ENCODE measurements around the gene RXRG. TPM values are rescaled to one million over a fixed set of nuclear protein-coding genes. Genes with fewer than 3 reads are reported as not detected.

The RXRG gene
- polyA plus RNA-seq, 1 donor (not counting 4 experiments of a cell fraction or from before 2014, with no cell fraction given), result not detected

DNA sequence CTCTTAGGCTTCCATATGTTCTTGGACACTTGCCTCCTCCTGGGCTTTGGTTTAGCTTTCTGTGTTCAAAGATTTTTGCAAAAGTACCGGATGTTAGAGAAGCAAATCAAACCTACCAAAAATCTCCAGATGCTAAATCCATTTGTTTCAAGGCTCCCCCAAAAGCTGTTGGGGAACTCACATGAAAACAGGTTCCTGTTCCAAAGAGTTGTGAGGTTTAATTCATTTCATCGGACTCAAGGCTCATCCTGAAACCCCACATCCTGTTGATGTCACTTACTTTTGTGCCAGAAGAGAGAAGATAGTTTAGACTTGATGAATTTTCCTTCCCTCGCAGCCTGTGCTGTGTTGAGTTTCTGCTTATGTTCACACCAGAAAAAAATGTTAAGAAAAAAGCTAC, 41.7 kb upstream of the RXRG start:
- Histone ChIP-seq H2AFZ (ENCODE audit: control insufficient read depth, low read length) (no peak overlapping the region), H3K9me3 (ENCODE audit: control insufficient read depth, low read depth, low read length) (no peaks in the 10 kb centered on the region), H3K9me1 (ENCODE audit: control insufficient read depth, extremely low read depth, insufficient read depth, low read length) (no peaks in the 10 kb centered on the region), H4K20me1 (ENCODE audit: control insufficient read depth, extremely low read depth, insufficient read depth, low read length) (peaks cover 2% of the 10 kb centered on the region), H3K4me1 (ENCODE audit: control insufficient read depth, extremely low read depth, insufficient read depth, low read length) (peaks cover 4% of the 10 kb centered on the region), H3K36me3 (ENCODE audit: control insufficient read depth in 2 of 2, extremely low read depth in 1 of 2, insufficient read depth in 2 of 2, low read length in 2 of 2) (no peaks in the 10 kb centered on the region), H3K79me2 (ENCODE audit: control insufficient read depth, insufficient read depth, low read length) (no peaks in the 10 kb centered on the region), H3K4me3 (ENCODE audit: control insufficient read depth in 2 of 3, extremely low read depth in 1 of 3, insufficient read depth in 2 of 3, low read depth in 1 of 3, low read length in 3 of 3) (no peak overlapping the region), H3K27ac (ENCODE audit: control insufficient read depth, insufficient read depth, low read length) (no peak overlapping the region), H3K4me2 (ENCODE audit: control insufficient read depth, extremely low read depth, insufficient read depth, low read depth, low read length) (no peak overlapping the region), H3K9ac (ENCODE audit: control insufficient read depth, extremely low read depth, insufficient read depth, low read length) (no peak overlapping the region), H3K27me3 (ENCODE audit: control insufficient read depth, extremely low read depth, insufficient read depth, low read length) (peaks cover 70% of the 10 kb centered on the region)
- dilution Hi-C loops (cut with MboI; ENCODE audit: extremely low pct_ligation_motif_present, low sequenced_read_pairs), result no loop called here
- DNase-seq (ENCODE audit: low read depth, low spot score) (no peak), FAIRE-seq (no peak)
- TF ChIP-seq, protein P1, sequence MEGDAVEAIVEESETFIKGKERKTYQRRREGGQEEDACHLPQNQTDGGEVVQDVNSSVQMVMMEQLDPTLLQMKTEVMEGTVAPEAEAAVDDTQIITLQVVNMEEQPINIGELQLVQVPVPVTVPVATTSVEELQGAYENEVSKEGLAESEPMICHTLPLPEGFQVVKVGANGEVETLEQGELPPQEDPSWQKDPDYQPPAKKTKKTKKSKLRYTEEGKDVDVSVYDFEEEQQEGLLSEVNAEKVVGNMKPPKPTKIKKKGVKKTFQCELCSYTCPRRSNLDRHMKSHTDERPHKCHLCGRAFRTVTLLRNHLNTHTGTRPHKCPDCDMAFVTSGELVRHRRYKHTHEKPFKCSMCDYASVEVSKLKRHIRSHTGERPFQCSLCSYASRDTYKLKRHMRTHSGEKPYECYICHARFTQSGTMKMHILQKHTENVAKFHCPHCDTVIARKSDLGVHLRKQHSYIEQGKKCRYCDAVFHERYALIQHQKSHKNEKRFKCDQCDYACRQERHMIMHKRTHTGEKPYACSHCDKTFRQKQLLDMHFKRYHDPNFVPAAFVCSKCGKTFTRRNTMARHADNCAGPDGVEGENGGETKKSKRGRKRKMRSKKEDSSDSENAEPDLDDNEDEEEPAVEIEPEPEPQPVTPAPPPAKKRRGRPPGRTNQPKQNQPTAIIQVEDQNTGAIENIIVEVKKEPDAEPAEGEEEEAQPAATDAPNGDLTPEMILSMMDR (optimal IDR thresholded peaks at IDR 0.05 in 1 of 3, IDR thresholded peaks at IDR 0.05 in 1 of 3, conservative IDR thresholded peaks at IDR 0.05 in 1 of 3; ENCODE audit: extremely low read depth in 1 of 3, insufficient read depth in 2 of 3, low read length in 3 of 3), result no peak
- TF ChIP-seq EZH2 (IDR thresholded peaks at IDR 0.05; ENCODE audit: low read length), result no peak

DNA sequence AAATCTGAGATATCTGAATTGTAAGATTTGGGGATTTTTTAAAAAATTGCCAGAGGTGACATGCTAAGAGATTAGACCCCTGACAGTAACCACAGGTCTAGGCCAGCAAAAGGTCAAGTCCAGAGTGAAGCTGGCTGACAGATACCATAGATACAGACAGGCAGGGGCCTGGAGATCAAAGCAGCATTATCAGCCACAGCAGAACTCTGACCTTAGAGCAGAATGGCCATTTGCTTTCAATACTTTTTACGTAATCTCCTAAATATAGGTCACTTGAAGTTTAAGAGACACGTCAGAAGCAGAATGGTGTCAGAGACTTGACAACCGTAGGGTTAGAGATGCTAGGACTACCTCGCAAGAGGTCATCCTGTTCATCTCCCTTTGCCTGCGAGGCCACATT, 40.8 kb upstream of the RXRG start:
- H3K9ac ChIP-seq (ENCODE audit: control insufficient read depth, extremely low read depth, insufficient read depth, low read length), result no peak overlapping the region
- dilution Hi-C loops (cut with MboI; ENCODE audit: extremely low pct_ligation_motif_present, low sequenced_read_pairs), result no loop called here
- H3K36me3 ChIP-seq (ENCODE audit: control insufficient read depth in 2 of 2, extremely low read depth in 1 of 2, insufficient read depth in 2 of 2, low read length in 2 of 2), result no peaks in the 10 kb centered on the region
- TF ChIP-seq, protein P1 (optimal IDR thresholded peaks at IDR 0.05 in 1 of 3, IDR thresholded peaks at IDR 0.05 in 1 of 3, conservative IDR thresholded peaks at IDR 0.05 in 1 of 3; ENCODE audit: extremely low read depth in 1 of 3, insufficient read depth in 2 of 3, low read length in 3 of 3), result no peak
- no peak for TF ChIP-seq EZH2 (IDR thresholded peaks at IDR 0.05; ENCODE audit: low read length)
- peaks cover 2% of the 10 kb centered on the region for H4K20me1 ChIP-seq (ENCODE audit: control insufficient read depth, extremely low read depth, insufficient read depth, low read length)
- H2AFZ ChIP-seq (ENCODE audit: control insufficient read depth, low read length), result no peak overlapping the region
- H3K27ac ChIP-seq (ENCODE audit: control insufficient read depth, insufficient read depth, low read length), result no peak overlapping the region
- H3K27me3 ChIP-seq (ENCODE audit: control insufficient read depth, extremely low read depth, insufficient read depth, low read length), result peaks cover 61% of the 10 kb centered on the region
- H3K4me1 ChIP-seq (ENCODE audit: control insufficient read depth, extremely low read depth, insufficient read depth, low read length), result peaks cover 4% of the 10 kb centered on the region
- no peak for DNase-seq (ENCODE audit: low read depth, low spot score)
- H3K9me3 ChIP-seq (ENCODE audit: control insufficient read depth, low read depth, low read length), result no peaks in the 10 kb centered on the region
- FAIRE-seq, result no peak
- no peaks in the 10 kb centered on the region for H3K79me2 ChIP-seq (ENCODE audit: control insufficient read depth, insufficient read depth, low read length)
- H3K4me2 ChIP-seq (ENCODE audit: control insufficient read depth, extremely low read depth, insufficient read depth, low read depth, low read length), result no peak overlapping the region
- no peaks in the 10 kb centered on the region for H3K9me1 ChIP-seq (ENCODE audit: control insufficient read depth, extremely low read depth, insufficient read depth, low read length)
- H3K4me3 ChIP-seq (ENCODE audit: control insufficient read depth in 2 of 3, extremely low read depth in 1 of 3, insufficient read depth in 2 of 3, low read depth in 1 of 3, low read length in 3 of 3), result no peak overlapping the region
